GM10248 (cell line): ENCODE data around the gene MLF1.

ENCODE experiments used
- CTCF ChIA-PET: fragments of 300-600 bp; sonication (Branson Sonifier 250); formaldehyde crosslinking; extraction: SDS; loops from one replicate; lab custom pipeline; 2021; ENCODE audit warnings: antibody characterized with exemption; lab: Yijun Ruan, JAX
- POLR2A ChIA-PET: fragments of 350-650 bp; sonication (Branson Sonifier 250); formaldehyde crosslinking; extraction: SDS; loops from one replicate; lab custom pipeline; 2020; ENCODE audit warnings: antibody characterized with exemption; lab: Yijun Ruan, JAX
- DNase-seq: peaks from one replicate; pipeline ENCODE4 v3.0.0; 2012; ENCODE audit errors: extremely low spot score
- CTCF ChIP-seq: IDR thresholded peaks from 2 replicates; pipeline ENCODE4 v1.5.1; 2012; ENCODE audit warnings: mild to moderate bottlenecking, low read depth; ENCODE audit errors: extremely low read depth, missing control alignments, control extremely low read depth

Gene MLF1

GRCh38 chr3:158642005-158642404, 71.0 kb downstream of the MLF1 start:
- no peak for TF ChIP-seq CTCF
- CTCF ChIA-PET: interaction anchor here (1.0 to 2.7 kb wide), 4 partner anchors 10 to 102 kb away, joined by 4 to 8 read pairs (median 4); partner anchors contain the start of gene LXN
- POLR2A ChIA-PET: no interaction called here
- no peak for DNase-seq

- CTCF ChIA-PET: interaction anchor here (1.0 to 2.7 kb wide), 6 partner anchors 16 to 1025 kb away, joined by 3 to 9 read pairs (median 4); partner anchors contain the start of gene LXN
- no peak for TF ChIP-seq CTCF
- DNase-seq: no peak
- POLR2A ChIA-PET: no interaction called here
These were observed 71.6 kb downstream of the MLF1 start for GRCh38 chr3:158642474-158643210.

GRCh38 chr3:158644345-158644908, 73.4 kb downstream of the MLF1 start, which contains the start of gene GFM1:
GFM1 (plus strand) TSS chr3:158644527; CDS start chr3:158644635, 108 bp downstream.
- ChIA-PET POLR2A (interaction anchor here (0.6 to 0.7 kb wide), 4 partner anchors 9 to 534 kb away, joined by 3 to 7 read pairs (median 4); no protein-coding TSS in a partner anchor), CTCF (interaction anchor here (0.7 to 9.3 kb wide), 29 partner anchors 9 to 1038 kb away, joined by 3 to 125 read pairs (median 5); partner anchors contain the start of genes LXN, MFSD1 and MLF1)
- peak; percentile 91 for DNase-seq
- peak; percentile 98 for TF ChIP-seq CTCF

- ChIA-PET POLR2A (no interaction called here), CTCF (interaction anchor here (9.3 kb wide), 1 partner anchor 12 kb away, joined by 125 read pairs; no protein-coding TSS in a partner anchor)
These were observed 78.8 kb downstream of the MLF1 start for GRCh38 chr3:158649791-158650190.

GRCh38 chr3:158651192-158651591, 80.2 kb downstream of the MLF1 start:
- CTCF ChIA-PET: interaction anchor here (1.1 to 9.3 kb wide), 3 partner anchors 10 to 21 kb away, joined by 4 to 125 read pairs (median 6); partner anchors contain the start of gene LXN
- POLR2A ChIA-PET: no interaction called here
- TF ChIP-seq CTCF: no peak
- DNase-seq: no peak

More at GRCh38 chr3:158649791-158650190, 78.8 kb downstream of the MLF1 start:
- no peak for TF ChIP-seq CTCF
- DNase-seq: no peak

- DNase-seq: no peak
- POLR2A ChIA-PET: no interaction called here
- no peak for TF ChIP-seq CTCF
- CTCF ChIA-PET: interaction anchor here (0.8 to 9.3 kb wide), 4 partner anchors 8 to 75 kb away, joined by 3 to 125 read pairs (median 9); partner anchors contain the start of gene GFM1
These were observed 81.5 kb downstream of the MLF1 start for GRCh38 chr3:158652463-158652862.
